DMS53 treated with DMSO at 0.1 percent for 48 hours (cell line): ENCODE results near the gene FAM78A.
"Not testable (repeated sequence)": the region's sequence is repeated elsewhere in the genome, so short reads cannot be mapped to it uniquely, and the experiment has no call there.

Experiments used
- DNase-seq: peaks from one replicate; lab custom pipeline; 2025; ENCODE audit not compliant: unreplicated experiment; lab: John Stamatoyannopoulos, UW

The FAM78A gene

DNA sequence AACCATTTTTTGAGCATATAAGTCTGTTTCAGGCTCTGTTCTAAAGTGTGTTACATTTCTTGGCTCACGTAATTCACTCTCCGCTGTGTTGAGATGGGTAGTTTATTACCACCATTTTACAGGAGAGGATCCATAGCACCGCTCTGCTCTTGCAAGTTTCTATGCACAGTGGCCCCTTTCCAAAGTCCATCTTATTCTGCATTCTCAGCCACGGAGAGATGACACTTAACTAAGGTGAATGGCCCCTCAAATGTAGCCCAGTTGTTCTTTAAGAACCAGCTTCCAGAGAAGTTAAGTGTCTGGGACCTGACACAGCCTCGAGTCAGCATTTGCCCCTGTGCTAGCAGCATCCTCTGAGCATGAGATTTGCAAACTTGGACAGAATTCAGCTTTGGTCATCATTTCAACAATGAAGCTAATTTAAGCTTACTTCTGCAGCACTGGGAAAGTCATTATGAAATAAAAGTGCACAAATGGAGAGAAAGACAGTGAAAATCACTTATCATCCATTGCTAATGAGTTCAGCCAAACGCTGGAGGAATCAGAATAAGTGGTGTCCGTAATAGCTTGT lies 61.9 kb downstream of the FAM78A start:
- DNase-seq: no peak

DNA sequence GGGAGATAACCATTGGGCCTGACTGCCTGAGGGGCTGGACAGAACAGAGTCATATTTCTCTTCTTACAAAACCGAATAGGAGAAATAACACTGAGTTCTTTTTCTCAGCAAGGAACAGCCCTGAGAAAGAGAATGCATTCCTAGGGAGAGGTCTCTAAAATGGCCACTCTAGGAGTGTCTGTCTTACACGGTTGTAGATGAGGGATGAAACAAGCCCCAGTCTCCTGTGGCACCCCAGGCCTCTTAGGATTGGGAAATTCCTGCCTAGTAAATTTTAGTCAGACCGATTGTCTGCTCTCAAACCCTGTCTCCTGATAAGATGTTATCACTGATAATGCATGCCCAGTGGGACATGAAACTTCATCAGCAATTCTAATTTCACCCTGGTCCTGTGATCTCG lies 64.4 kb downstream of the FAM78A start:
- DNase-seq: not testable (repeated sequence)
